ENCODE measurements around the gene HLA-A. TPM values are rescaled to one million over a fixed set of nuclear protein-coding genes. Genes with fewer than 3 reads are reported as not detected.

HLA-A gene
- total and polyA plus RNA-seq, 2 experiments from 2014 or later = 170 to 203 TPM

DNA sequence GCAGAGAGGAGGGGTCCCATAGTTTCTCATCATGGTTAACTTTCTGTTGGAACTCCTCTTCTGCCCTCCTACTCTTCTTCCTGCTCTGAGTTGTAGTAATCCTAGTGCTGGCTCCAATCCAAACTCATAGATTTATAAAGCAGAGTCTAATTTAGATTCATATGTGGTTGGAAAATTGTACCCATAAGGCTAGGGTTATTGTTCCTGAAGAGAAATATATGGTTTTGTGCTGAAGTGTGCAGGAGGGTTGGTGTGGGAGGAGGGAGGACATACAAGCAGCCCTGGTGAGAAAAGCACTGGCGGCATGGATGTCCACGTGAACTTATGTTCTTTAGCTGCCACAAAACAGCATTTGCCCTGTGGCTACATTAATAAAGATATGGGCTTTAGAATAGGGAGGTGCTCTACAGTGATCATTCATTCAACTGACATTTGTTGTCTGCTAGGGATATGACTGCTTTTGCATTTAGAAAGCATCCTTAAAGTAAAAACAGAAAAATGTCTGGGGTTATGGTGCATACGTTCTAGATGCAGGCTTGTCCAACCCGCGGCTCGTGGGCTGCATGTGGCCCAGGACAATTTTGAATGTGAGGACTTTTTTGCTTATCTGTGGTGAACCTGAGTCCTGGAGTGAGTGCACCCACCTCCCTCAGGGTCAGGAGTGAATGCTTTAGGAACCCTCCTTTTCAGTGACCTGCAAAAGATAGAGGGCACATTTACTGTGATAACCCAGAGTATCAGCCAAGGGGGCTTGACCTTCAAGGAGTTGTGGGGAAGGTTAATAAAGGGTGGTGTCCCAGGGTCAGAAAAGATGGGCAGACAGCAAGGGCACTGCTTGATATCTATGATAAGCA lies 4.1 kb downstream of the HLA-A start:
- Mint-ChIP-seq H3K27ac (no peak overlapping the region), H3K4me1 (peaks cover 11% of the 10 kb centered on the region), H3K36me3 (ENCODE audit: low read depth) (peaks cover 31% of the 10 kb centered on the region), H3K9me3 (no peaks in the 10 kb centered on the region), H3K4me3 (no peak overlapping the region), H3K27me3 (ENCODE audit: insufficient read depth, low read depth, poor library complexity) (peaks cover 14% of the 10 kb centered on the region)
- Histone ChIP-seq H3K4me3 (no peak overlapping the region), H3K4me2 (no peak overlapping the region), H2AFZ (no peak overlapping the region), H3K79me2 (replicated peaks; ENCODE audit: insufficient read depth) (no peaks in the 10 kb centered on the region), H3K27ac (ENCODE audit: low read depth) (no peak overlapping the region), H3K27me3 (ENCODE audit: insufficient read depth) (no peaks in the 10 kb centered on the region), H3K36me3 (ENCODE audit: insufficient read depth) (no peaks in the 10 kb centered on the region), H3K4me1 (ENCODE audit: insufficient read depth) (no peaks in the 10 kb centered on the region), H3F3A (replicated peaks; ENCODE audit: low read depth) (no peaks in the 10 kb centered on the region), H4K20me1 (replicated peaks; ENCODE audit: insufficient read depth) (no peaks in the 10 kb centered on the region), H3K9me2 (ENCODE audit: insufficient read depth) (no peaks in the 10 kb centered on the region)
- no peak for ATAC-seq
- no peak for DNase-seq (ENCODE audit: low spot score)
- TF ChIP-seq CREB1 (CRISPR knock-in tag; IDR thresholded peaks at IDR 0.05; ENCODE audit: low read depth) = no peak
- TF ChIP-seq, protein P1, sequence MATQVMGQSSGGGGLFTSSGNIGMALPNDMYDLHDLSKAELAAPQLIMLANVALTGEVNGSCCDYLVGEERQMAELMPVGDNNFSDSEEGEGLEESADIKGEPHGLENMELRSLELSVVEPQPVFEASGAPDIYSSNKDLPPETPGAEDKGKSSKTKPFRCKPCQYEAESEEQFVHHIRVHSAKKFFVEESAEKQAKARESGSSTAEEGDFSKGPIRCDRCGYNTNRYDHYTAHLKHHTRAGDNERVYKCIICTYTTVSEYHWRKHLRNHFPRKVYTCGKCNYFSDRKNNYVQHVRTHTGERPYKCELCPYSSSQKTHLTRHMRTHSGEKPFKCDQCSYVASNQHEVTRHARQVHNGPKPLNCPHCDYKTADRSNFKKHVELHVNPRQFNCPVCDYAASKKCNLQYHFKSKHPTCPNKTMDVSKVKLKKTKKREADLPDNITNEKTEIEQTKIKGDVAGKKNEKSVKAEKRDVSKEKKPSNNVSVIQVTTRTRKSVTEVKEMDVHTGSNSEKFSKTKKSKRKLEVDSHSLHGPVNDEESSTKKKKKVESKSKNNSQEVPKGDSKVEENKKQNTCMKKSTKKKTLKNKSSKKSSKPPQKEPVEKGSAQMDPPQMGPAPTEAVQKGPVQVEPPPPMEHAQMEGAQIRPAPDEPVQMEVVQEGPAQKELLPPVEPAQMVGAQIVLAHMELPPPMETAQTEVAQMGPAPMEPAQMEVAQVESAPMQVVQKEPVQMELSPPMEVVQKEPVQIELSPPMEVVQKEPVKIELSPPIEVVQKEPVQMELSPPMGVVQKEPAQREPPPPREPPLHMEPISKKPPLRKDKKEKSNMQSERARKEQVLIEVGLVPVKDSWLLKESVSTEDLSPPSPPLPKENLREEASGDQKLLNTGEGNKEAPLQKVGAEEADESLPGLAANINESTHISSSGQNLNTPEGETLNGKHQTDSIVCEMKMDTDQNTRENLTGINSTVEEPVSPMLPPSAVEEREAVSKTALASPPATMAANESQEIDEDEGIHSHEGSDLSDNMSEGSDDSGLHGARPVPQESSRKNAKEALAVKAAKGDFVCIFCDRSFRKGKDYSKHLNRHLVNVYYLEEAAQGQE (IDR thresholded peaks at IDR 0.05; ENCODE audit: unreplicated experiment) = no peak
- TF ChIP-seq ZNF114 (CRISPR knock-in tag; IDR thresholded peaks at IDR 0.05) = no peak
- TF ChIP-seq, protein P2, sequence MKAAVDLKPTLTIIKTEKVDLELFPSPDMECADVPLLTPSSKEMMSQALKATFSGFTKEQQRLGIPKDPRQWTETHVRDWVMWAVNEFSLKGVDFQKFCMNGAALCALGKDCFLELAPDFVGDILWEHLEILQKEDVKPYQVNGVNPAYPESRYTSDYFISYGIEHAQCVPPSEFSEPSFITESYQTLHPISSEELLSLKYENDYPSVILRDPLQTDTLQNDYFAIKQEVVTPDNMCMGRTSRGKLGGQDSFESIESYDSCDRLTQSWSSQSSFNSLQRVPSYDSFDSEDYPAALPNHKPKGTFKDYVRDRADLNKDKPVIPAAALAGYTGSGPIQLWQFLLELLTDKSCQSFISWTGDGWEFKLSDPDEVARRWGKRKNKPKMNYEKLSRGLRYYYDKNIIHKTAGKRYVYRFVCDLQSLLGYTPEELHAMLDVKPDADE (IDR thresholded peaks at IDR 0.05) = no peak
- no peak for TF ChIP-seq EZH2phosphoT487 (IDR thresholded peaks at IDR 0.05; ENCODE audit: unreplicated experiment)
- no peak for TF ChIP-seq EZH2 (IDR thresholded peaks at IDR 0.05; ENCODE audit: low read depth, unreplicated experiment)
- TF ChIP-seq, protein P3, sequence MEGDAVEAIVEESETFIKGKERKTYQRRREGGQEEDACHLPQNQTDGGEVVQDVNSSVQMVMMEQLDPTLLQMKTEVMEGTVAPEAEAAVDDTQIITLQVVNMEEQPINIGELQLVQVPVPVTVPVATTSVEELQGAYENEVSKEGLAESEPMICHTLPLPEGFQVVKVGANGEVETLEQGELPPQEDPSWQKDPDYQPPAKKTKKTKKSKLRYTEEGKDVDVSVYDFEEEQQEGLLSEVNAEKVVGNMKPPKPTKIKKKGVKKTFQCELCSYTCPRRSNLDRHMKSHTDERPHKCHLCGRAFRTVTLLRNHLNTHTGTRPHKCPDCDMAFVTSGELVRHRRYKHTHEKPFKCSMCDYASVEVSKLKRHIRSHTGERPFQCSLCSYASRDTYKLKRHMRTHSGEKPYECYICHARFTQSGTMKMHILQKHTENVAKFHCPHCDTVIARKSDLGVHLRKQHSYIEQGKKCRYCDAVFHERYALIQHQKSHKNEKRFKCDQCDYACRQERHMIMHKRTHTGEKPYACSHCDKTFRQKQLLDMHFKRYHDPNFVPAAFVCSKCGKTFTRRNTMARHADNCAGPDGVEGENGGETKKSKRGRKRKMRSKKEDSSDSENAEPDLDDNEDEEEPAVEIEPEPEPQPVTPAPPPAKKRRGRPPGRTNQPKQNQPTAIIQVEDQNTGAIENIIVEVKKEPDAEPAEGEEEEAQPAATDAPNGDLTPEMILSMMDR (conservative IDR thresholded peaks at IDR 0.05; ENCODE audit: low read depth in 2 of 2) = no peak
- TF ChIP-seq ZNF331 (CRISPR knock-in tag; IDR thresholded peaks at IDR 0.05; ENCODE audit: low read depth) = no peak
- no peak for TF ChIP-seq JUNB (IDR thresholded peaks at IDR 0.05; ENCODE audit: unreplicated experiment)
- TF ChIP-seq POLR2AphosphoS5 (IDR thresholded peaks at IDR 0.05; ENCODE audit: low read depth) = no peak
